Mucosa of stomach (tissue), 1 donor: ENCODE data around the gene COX17.

ENCODE experiments used
- H3K27me3 ChIP-seq: one replicate; pipeline ENCODE4 v1.7.0; 2013; ENCODE audit warnings: mild to moderate bottlenecking, low read length; ENCODE audit not compliant: control insufficient read depth, insufficient read depth
- H3K36me3 ChIP-seq: one replicate; pipeline ENCODE4 v1.7.0; 2013; ENCODE audit warnings: low read length; ENCODE audit not compliant: control insufficient read depth, insufficient read depth
- H3K4me1 ChIP-seq: one replicate; pipeline ENCODE4 v1.7.0; 2013; ENCODE audit warnings: mild to moderate bottlenecking, low read length; ENCODE audit not compliant: control insufficient read depth, insufficient read depth
- H3K4me3 ChIP-seq: one replicate; pipeline ENCODE4 v1.7.0; 2013; ENCODE audit warnings: low read length
- H3K9ac ChIP-seq: one replicate; pipeline ENCODE4 v1.7.0; 2013; ENCODE audit warnings: mild to moderate bottlenecking, low read length, moderate library complexity
- H3K9me3 ChIP-seq: one replicate; pipeline ENCODE4 v1.7.0; 2013; ENCODE audit warnings: mild to moderate bottlenecking, low read length, moderate library complexity; ENCODE audit not compliant: control insufficient read depth
- donor health status: Pancreatic carcinoma.

The COX17 gene

DNA sequence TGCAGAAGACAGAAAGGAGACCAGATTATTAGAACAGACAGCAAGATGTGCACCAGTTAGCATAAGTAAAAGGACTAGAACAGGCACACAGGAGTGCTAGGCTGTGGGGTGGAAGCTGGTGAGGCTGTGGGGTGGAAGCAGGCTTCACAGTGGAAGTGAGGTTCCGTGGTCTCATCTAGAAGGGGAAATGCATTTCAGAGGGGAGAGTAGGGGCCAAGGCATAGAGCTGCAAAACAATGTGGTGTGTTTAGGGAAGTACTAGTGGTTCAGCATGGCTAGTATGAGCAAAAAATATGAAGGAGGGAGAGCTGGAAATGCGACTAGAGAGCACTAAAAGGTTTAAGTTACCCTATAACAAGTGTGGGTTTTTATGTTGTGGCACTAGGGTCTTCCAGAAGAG, 23.3 kb downstream of the COX17 start:
- Histone ChIP-seq H3K27me3 (no peaks in the 10 kb centered on the region), H3K4me1 (no peaks in the 10 kb centered on the region), H3K36me3 (no peaks in the 10 kb centered on the region), H3K4me3 (no peak overlapping the region), H3K9ac (no peak overlapping the region), H3K9me3 (no peaks in the 10 kb centered on the region)

GRCh38 chr3:119652306-119653033, 24.7 kb downstream of the COX17 start:
- peaks cover 4% of the 10 kb centered on the region for H3K4me1 ChIP-seq
- H3K4me3 ChIP-seq: no peak overlapping the region
- no peaks in the 10 kb centered on the region for H3K9me3 ChIP-seq
- H3K27me3 ChIP-seq: no peaks in the 10 kb centered on the region
- no peak overlapping the region for H3K9ac ChIP-seq
- no peaks in the 10 kb centered on the region for H3K36me3 ChIP-seq

DNA sequence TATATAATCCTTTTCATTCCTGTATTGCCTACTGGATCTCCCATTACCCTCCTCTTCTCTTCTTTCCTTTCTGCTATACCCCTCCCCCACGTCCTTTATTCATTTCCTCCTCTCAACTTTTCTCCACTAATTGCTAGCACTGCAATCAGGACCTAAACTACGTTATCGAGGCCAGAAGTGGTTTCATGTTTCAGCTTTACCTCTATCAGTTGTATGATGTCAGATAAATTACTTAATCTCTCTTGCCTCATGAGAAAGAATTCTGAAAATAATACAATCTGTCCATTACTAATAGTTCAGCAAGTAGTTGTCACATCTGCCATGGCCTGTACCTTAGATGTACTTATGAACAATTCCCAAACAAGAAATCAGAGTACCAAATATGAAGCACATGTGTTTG, 27.4 kb downstream of the COX17 start:
- H3K36me3 ChIP-seq: no peaks in the 10 kb centered on the region
- no peaks in the 10 kb centered on the region for H3K27me3 ChIP-seq
- H3K9ac ChIP-seq: no peak overlapping the region
- no peak overlapping the region for H3K4me3 ChIP-seq
- H3K4me1 ChIP-seq: peaks cover 4% of the 10 kb centered on the region
- no peaks in the 10 kb centered on the region for H3K9me3 ChIP-seq

DNA sequence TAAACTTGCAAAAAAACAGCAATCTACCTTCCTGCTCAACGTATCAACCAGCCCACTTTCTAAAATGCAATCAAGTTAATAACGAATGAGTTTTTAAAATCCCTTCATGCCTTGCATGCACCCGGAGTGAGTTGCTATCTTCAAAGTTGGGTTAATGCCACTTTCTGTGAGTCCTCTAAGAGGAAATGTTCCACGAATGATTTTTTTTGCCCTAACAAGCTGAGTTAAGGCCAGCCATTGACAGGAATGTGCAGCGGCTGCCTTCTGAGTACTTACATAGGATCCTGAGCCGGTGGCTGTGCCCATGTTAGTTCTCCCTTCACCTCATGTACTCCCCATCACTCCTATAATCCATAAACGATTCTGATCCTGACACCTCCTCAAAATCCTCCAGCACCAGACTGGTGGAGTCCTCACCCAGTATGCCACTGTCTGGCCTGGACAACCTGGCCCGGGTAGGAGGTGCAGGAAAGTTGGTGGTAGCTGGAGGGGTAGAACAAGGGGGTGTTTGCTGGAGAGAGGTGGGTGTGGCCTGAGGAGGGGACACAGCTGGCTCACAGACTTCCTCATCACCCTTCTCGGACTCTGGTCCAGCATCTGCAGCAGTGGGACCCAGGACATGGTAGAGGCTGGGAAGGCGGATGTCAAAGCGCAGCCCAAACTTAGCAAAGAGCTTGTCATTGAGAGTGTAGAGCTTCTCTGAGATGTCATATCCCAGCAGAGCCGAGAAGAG, 29.2 kb downstream of the COX17 start:
- Histone ChIP-seq H3K27me3 (no peaks in the 10 kb centered on the region), H3K36me3 (no peaks in the 10 kb centered on the region), H3K9me3 (no peaks in the 10 kb centered on the region), H3K9ac (no peak overlapping the region), H3K4me3 (no peak overlapping the region), H3K4me1 (peaks cover 4% of the 10 kb centered on the region)

GRCh38 chr3:119647171-119647570, 30.0 kb downstream of the COX17 start:
- no peak overlapping the region for H3K4me3 ChIP-seq
- H3K36me3 ChIP-seq: no peaks in the 10 kb centered on the region
- no peaks in the 10 kb centered on the region for H3K9me3 ChIP-seq
- H3K4me1 ChIP-seq: peaks cover 4% of the 10 kb centered on the region
- H3K27me3 ChIP-seq: no peaks in the 10 kb centered on the region
- H3K9ac ChIP-seq: no peak overlapping the region

GRCh38 chr3:119645813-119646212, 31.4 kb downstream of the COX17 start:
- Histone ChIP-seq H3K9ac (no peak overlapping the region), H3K9me3 (no peaks in the 10 kb centered on the region), H3K36me3 (no peaks in the 10 kb centered on the region), H3K27me3 (no peaks in the 10 kb centered on the region), H3K4me1 (peaks cover 4% of the 10 kb centered on the region), H3K4me3 (no peak overlapping the region)

- Histone ChIP-seq H3K9me3 (no peaks in the 10 kb centered on the region), H3K4me1 (peaks cover 4% of the 10 kb centered on the region), H3K27me3 (no peaks in the 10 kb centered on the region), H3K36me3 (no peaks in the 10 kb centered on the region), H3K9ac (no peak overlapping the region), H3K4me3 (no peak overlapping the region)
These were observed 32.7 kb downstream of the COX17 start for GRCh38 chr3:119644481-119644880.

DNA sequence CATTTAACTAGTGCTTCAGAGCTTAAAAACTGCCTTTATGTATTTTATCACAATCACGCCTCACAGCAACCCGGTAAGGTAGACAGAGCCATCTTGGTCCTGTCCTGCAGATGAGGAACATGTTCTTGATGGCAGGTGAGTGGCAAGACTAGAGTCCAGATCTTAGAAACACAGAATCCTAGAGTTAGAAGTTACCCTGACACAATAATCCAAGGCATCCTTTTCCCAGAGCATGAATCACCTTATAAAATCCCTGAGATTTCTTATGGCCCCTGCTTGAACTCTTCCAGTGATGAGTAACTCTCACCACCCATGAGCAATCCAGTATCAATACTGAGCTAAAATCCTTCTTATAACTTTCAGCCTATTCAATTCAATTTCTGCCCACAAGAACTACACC, 33.7 kb downstream of the COX17 start:
- H3K27me3 ChIP-seq: no peaks in the 10 kb centered on the region
- no peak overlapping the region for H3K9ac ChIP-seq
- no peaks in the 10 kb centered on the region for H3K36me3 ChIP-seq
- no peaks in the 10 kb centered on the region for H3K9me3 ChIP-seq
- no peak overlapping the region for H3K4me3 ChIP-seq
- H3K4me1 ChIP-seq: peaks cover 3% of the 10 kb centered on the region

DNA sequence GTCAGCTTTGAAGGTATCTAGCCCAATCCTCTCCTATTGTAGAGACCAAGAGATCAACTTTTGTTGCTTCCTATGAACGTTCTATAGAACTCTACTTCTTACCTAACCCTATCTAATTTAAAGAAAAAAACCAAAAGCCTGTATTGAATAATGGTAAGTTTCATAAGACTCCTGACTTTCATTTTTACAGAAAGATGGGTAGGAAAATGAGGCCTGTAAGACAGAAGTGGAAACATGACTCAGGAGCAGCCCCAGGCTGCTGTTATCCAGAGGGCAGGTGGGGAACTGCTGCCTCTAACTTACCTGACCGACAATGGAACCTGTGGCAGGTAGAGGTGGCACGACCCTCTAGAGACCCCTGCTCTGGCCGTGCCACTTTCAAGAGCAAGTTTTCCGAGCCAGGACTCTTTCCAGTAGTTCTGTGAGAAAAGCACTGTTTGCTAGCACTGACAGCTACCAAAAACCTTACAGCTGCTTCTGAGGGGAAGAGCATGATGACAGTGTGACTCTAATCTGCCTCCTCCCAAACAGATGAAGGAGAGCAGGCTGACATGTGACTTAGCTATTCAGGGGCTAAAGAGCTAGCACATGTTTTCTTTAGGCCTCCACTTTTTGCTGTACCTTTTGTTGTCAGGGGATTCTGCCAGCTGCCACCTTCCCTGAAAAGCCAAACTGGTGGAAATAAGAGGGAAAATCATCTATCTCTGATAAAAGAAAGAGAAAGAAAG, 34.3 kb downstream of the COX17 start:
- H3K4me1 ChIP-seq: no peaks in the 10 kb centered on the region
- H3K36me3 ChIP-seq: no peaks in the 10 kb centered on the region
- H3K27me3 ChIP-seq: no peaks in the 10 kb centered on the region
- H3K9ac ChIP-seq: no peak overlapping the region
- H3K4me3 ChIP-seq: no peak overlapping the region
- no peaks in the 10 kb centered on the region for H3K9me3 ChIP-seq

DNA sequence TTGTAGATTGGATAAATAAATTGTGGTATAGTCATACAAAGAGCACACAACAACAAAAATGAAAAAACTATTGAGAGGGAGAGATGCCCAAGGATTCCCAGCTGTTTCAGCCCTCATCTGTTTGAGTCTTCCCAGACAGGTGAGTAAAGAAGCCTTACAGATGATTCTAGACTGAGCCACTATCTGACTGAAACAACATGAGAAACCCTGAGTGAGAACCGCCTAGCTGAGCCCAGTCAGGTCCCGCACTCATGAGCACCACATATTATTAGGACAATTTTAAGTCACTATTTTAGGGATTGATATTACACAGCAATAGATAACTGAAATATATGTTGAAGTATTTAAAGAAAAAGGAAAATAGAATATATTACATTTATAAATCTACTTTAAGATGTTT, 35.8 kb downstream of the COX17 start:
- Histone ChIP-seq H3K9me3 (no peaks in the 10 kb centered on the region), H3K4me1 (peaks cover 5% of the 10 kb centered on the region), H3K9ac (no peak overlapping the region), H3K36me3 (no peaks in the 10 kb centered on the region), H3K27me3 (no peaks in the 10 kb centered on the region), H3K4me3 (no peak overlapping the region)

DNA sequence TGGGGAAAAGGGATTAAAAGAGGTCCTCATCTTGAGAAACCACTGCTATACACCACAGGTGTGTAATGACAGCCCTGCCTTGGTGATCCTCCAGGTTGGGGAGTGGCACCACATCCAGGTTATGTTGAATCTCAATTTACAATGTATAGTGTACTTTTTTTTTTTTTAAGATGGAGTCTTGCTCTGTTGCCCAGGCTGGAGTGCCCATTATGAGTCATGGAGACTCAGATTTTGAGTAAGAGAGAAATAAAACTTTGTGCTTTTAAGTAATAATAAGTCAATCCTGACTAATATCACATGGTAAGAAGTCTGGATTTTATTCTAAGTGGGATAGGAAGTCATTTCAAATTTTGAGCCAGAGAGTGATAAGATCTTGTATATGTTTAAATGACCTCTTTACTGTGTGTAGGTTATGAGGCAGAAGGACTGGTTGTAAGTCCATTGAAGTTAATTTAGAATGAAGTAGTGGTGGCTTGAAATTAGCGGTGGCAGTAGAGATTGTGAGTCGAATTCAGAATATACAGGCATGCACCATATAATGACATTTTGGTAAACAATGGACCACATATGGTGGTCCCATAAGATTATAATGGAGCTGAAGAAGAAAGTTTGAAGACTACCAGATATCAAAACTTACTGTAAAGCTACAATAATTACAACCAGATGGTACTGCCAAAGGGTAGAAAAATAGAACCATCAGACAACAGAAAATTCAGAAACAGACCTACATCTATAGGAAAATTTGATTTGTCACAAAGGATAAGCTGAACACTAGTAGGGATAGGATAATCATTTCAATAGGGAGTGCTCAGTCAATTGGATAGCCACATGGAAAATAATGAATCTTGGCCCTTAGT, 37.5 kb downstream of the COX17 start:
- Histone ChIP-seq H3K36me3 (no peaks in the 10 kb centered on the region), H3K9me3 (no peaks in the 10 kb centered on the region), H3K4me1 (peaks cover 11% of the 10 kb centered on the region), H3K27me3 (no peaks in the 10 kb centered on the region), H3K9ac (no peak overlapping the region), H3K4me3 (no peak overlapping the region)
